ENCODE results near the gene GDI1.

- TF ChIP-seq POLR2A (IDR thresholded peaks at IDR 0.05) = no peak
- TF ChIP-seq, protein P1, sequence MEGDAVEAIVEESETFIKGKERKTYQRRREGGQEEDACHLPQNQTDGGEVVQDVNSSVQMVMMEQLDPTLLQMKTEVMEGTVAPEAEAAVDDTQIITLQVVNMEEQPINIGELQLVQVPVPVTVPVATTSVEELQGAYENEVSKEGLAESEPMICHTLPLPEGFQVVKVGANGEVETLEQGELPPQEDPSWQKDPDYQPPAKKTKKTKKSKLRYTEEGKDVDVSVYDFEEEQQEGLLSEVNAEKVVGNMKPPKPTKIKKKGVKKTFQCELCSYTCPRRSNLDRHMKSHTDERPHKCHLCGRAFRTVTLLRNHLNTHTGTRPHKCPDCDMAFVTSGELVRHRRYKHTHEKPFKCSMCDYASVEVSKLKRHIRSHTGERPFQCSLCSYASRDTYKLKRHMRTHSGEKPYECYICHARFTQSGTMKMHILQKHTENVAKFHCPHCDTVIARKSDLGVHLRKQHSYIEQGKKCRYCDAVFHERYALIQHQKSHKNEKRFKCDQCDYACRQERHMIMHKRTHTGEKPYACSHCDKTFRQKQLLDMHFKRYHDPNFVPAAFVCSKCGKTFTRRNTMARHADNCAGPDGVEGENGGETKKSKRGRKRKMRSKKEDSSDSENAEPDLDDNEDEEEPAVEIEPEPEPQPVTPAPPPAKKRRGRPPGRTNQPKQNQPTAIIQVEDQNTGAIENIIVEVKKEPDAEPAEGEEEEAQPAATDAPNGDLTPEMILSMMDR (IDR thresholded peaks at IDR 0.05) = no peak
These were observed 39.9 kb downstream of the GDI1 start for GRCh38 chrX:154476821-154477220.

Measured in adrenal gland (tissue), 5 donors.